Keratinocyte (primary cell): ENCODE results near the gene STK24. TPM values are rescaled to one million over a fixed set of nuclear protein-coding genes. Genes with fewer than 3 reads are reported as not detected.

Experiments used
- DNase-seq: peaks from one replicate; pipeline ENCODE4 v3.0.0-alpha.2; 2011; ENCODE audit warnings: low read depth, missing footprints, low spot score
- FAIRE-seq: peaks from 2 replicates; lab custom pipeline; 2011; peaks lifted over from hg19 to GRCh38; lab: Jason Lieb, UNC
- H2AFZ ChIP-seq: 2 replicates; pipeline ENCODE4 v1.6.0; 2012; ENCODE audit warnings: low read length, control low read depth, inconsistent platforms; ENCODE audit not compliant: control insufficient read depth
- H3K27ac ChIP-seq: 2 replicates; pipeline ENCODE4 v1.5.1; 2011; ENCODE audit warnings: low read length; ENCODE audit not compliant: control insufficient read depth, insufficient read depth
- H3K27me3 ChIP-seq: 3 replicates; pipeline ENCODE4 v1.6.0; 2011; ENCODE audit warnings: low read length; ENCODE audit not compliant: control insufficient read depth, insufficient read depth; ENCODE audit errors: extremely low read depth
- H3K36me3 ChIP-seq, 2 experiments: 2 replicates in 1 of 2; 3 replicates in 1 of 2; pipeline ENCODE4 v1.5.1; 2011; ENCODE audit warnings: low read length in 2 of 2, mild to moderate bottlenecking in 1 of 2; ENCODE audit not compliant: control insufficient read depth in 2 of 2, insufficient read depth in 2 of 2; ENCODE audit errors: extremely low read depth in 1 of 2
- H3K4me1 ChIP-seq: 3 replicates; pipeline ENCODE4 v1.5.1; 2011; ENCODE audit warnings: low read length; ENCODE audit not compliant: control insufficient read depth, insufficient read depth; ENCODE audit errors: extremely low read depth
- H3K4me2 ChIP-seq: 3 replicates; pipeline ENCODE4 v1.6.0; 2011; ENCODE audit warnings: low read depth, low read length; ENCODE audit not compliant: control insufficient read depth, insufficient read depth; ENCODE audit errors: extremely low read depth
- H3K4me3 ChIP-seq, 3 experiments: fragments of 200-600 bp in 1 of 3; sonication (generic) in 1 of 3; 2 replicates in 2 of 3; 3 replicates in 1 of 3; pipeline ENCODE4 v1.5.1; 2011 to 2016; ENCODE audit warnings: low read length in 3 of 3, mild to moderate bottlenecking in 3 of 3, control low read depth in 2 of 3, inconsistent platforms in 1 of 3, low read depth in 1 of 3, mixed read lengths in 1 of 3, mixed run types in 1 of 3, moderate library complexity in 1 of 3; ENCODE audit not compliant: control insufficient read depth in 2 of 3, insufficient read depth in 2 of 3; ENCODE audit errors: extremely low read depth in 1 of 3
- H3K79me2 ChIP-seq: 2 replicates; pipeline ENCODE4 v1.6.0; 2012; ENCODE audit warnings: low read length; ENCODE audit not compliant: control insufficient read depth, insufficient read depth
- H3K9ac ChIP-seq: 3 replicates; pipeline ENCODE4 v1.6.0; 2011; ENCODE audit warnings: low read length; ENCODE audit not compliant: control insufficient read depth, insufficient read depth; ENCODE audit errors: extremely low read depth
- H3K9me1 ChIP-seq: 3 replicates; pipeline ENCODE4 v1.6.0; 2011; ENCODE audit warnings: low read length; ENCODE audit not compliant: control insufficient read depth, insufficient read depth; ENCODE audit errors: extremely low read depth
- H3K9me3 ChIP-seq: 2 replicates; pipeline ENCODE4 v1.5.1; 2012; ENCODE audit warnings: low read depth, low read length; ENCODE audit not compliant: control insufficient read depth
- H4K20me1 ChIP-seq: 3 replicates; pipeline ENCODE4 v1.6.0; 2011; ENCODE audit warnings: low read length; ENCODE audit not compliant: control insufficient read depth, insufficient read depth; ENCODE audit errors: extremely low read depth
- EZH2 ChIP-seq: IDR thresholded peaks from one replicate; pipeline ENCODE4 v1.6.1; 2012; ENCODE audit warnings: inconsistent platforms, mild to moderate bottlenecking, low read length, moderate library complexity
- dilution Hi-C: fragments of 300-500 bp; cut with MboI; formaldehyde crosslinking; loops from one replicate; pipeline ENCODE4 v1.7.0; 2020; ENCODE audit warnings: low sequenced_read_pairs; ENCODE audit not compliant: extremely low pct_ligation_motif_present
- polyA plus RNA-seq, 5 experiments: library from polyadenylated mRNA; depleted of rRNA in 3 of 5; stranded (reverse) in 3 of 5; stranded (forward) in 1 of 5; unstranded in 1 of 5; fragments of >200 nt; gene quantifications; 1 replicate in 1 of 5; 2 replicates in 3 of 5; 3 replicates in 1 of 5; pipeline versions ENCODE4 v1.2.1 to v1.2.3, GENCODE V29; 2011 to 2012; ENCODE audit warnings: missing spikeins in 2 of 5, low read depth in 1 of 5, low replicate concordance in 1 of 5
- TF ChIP-seq, protein P1 (sequence below), 3 experiments: IDR thresholded peaks in 1 of 3; conservative IDR thresholded peaks in 1 of 3; optimal IDR thresholded peaks in 1 of 3; 2 replicates in 2 of 3; 3 replicates in 1 of 3; pipeline versions ENCODE3 to v1.5.1; 2011; ENCODE audit warnings: low read length in 3 of 3, mild to moderate bottlenecking in 3 of 3, moderate library complexity in 2 of 3, control low read depth in 1 of 3, inconsistent platforms in 1 of 3; ENCODE audit not compliant: insufficient read depth in 2 of 3; ENCODE audit errors: extremely low read depth in 1 of 3

The STK24 gene
- polyA plus RNA-seq, 1 donor (not counting 4 experiments of a cell fraction or from before 2014, with no cell fraction given) = 81.6 TPM

DNA sequence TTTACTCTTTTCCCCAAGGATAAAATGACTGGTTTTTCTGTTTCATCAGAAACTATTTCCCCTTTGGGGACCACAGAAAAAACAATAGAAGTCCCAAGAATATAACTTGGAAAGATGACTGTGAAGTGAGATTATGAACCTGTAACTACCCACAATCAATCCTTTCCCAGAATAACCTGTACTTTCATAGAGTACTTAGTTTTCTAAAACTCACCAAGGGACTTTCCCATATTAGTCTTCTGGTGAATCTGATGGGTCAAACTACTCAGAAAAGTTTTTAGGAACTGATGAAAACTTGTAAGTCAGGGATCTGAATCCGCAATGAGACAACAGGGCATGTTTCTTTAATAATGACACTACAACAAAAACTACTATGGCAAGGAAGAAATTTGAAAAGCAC, 62.6 kb downstream of the STK24 start:
- H3K9me1 ChIP-seq = no peaks in the 10 kb centered on the region
- H3K9me3 ChIP-seq = no peaks in the 10 kb centered on the region
- H3K27ac ChIP-seq = peak overlapping the region; percentile 24
- peaks cover 12 to 28% of the 10 kb centered on the region in 2 experiments for H3K36me3 ChIP-seq
- no peak for FAIRE-seq
- peaks cover 13% of the 10 kb centered on the region for H3K4me1 ChIP-seq
- no peak overlapping the region for H2AFZ ChIP-seq
- H3K27me3 ChIP-seq = no peaks in the 10 kb centered on the region
- TF ChIP-seq EZH2 = no peak
- H3K4me3 ChIP-seq = no peak overlapping the region
- no peak overlapping the region for H3K9ac ChIP-seq
- peaks cover 94% of the 10 kb centered on the region for H3K79me2 ChIP-seq
- dilution Hi-C loops = no loop called here
- no peak for DNase-seq
- peaks cover 15% of the 10 kb centered on the region for H4K20me1 ChIP-seq
- H3K4me2 ChIP-seq = no peak overlapping the region

DNA sequence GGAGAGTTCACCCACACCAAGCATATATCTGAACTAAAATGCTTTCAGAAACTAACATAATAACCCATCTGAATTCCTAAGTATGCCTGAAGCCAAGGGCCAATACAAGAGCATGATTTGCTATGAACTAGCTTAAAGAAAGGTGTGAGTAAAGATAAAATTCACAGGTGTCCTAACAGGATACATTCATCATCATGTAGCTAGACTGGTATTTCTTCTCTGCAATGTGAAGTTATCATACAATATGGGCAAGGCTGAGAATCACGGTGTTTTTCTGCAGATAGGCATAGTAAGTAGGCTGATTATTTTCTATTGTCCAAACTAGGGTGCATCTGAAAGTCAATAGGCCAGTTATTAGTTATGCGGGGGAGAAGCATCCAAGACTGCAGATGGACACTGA, 63.1 kb downstream of the STK24 start:
- TF ChIP-seq EZH2 = no peak
- TF ChIP-seq, protein P1, sequence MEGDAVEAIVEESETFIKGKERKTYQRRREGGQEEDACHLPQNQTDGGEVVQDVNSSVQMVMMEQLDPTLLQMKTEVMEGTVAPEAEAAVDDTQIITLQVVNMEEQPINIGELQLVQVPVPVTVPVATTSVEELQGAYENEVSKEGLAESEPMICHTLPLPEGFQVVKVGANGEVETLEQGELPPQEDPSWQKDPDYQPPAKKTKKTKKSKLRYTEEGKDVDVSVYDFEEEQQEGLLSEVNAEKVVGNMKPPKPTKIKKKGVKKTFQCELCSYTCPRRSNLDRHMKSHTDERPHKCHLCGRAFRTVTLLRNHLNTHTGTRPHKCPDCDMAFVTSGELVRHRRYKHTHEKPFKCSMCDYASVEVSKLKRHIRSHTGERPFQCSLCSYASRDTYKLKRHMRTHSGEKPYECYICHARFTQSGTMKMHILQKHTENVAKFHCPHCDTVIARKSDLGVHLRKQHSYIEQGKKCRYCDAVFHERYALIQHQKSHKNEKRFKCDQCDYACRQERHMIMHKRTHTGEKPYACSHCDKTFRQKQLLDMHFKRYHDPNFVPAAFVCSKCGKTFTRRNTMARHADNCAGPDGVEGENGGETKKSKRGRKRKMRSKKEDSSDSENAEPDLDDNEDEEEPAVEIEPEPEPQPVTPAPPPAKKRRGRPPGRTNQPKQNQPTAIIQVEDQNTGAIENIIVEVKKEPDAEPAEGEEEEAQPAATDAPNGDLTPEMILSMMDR (optimal IDR thresholded peaks at IDR 0.05 in 1 of 3, IDR thresholded peaks at IDR 0.05 in 1 of 3, conservative IDR thresholded peaks at IDR 0.05 in 1 of 3; ENCODE audit: extremely low read depth in 1 of 3, insufficient read depth in 2 of 3, low read length in 3 of 3) = no peak
- H3K9me1 ChIP-seq = no peaks in the 10 kb centered on the region
- dilution Hi-C loops = no loop called here
- FAIRE-seq (no peak), DNase-seq (no peak)
- no peak overlapping the region for H3K4me2 ChIP-seq
- no peak overlapping the region for H2AFZ ChIP-seq
- peaks cover 11 to 28% of the 10 kb centered on the region in 2 experiments for H3K36me3 ChIP-seq
- H3K9me3 ChIP-seq = no peaks in the 10 kb centered on the region
- no peak overlapping the region for H3K4me3 ChIP-seq
- H3K4me1 ChIP-seq = peaks cover 18% of the 10 kb centered on the region
- H3K79me2 ChIP-seq = peaks cover 95% of the 10 kb centered on the region
- peak overlapping the region; percentile 24 for H3K27ac ChIP-seq
- peaks cover 15% of the 10 kb centered on the region for H4K20me1 ChIP-seq
- no peak overlapping the region for H3K9ac ChIP-seq
- H3K27me3 ChIP-seq = no peaks in the 10 kb centered on the region
